HG03066 (cell line): ENCODE results near the gene ODF4.
"Not testable (repeated sequence)": the region's sequence is repeated elsewhere in the genome, so short reads cannot be mapped to it uniquely, and the experiment has no call there.

Experiments used
- ATAC-seq: cut with Tn5 transposase; IDR thresholded peaks from one replicate; pipeline ENCODE4 v1.9.1; 2021; ENCODE audit warnings: low read depth; ENCODE audit not compliant: unreplicated experiment

Gene ODF4

GRCh38 chr17:8392674-8393469 is 53.2 kb downstream of the ODF4 start:
- ATAC-seq: no peak

GRCh38 chr17:8393470-8394231 is 54.0 kb downstream of the ODF4 start:
- ATAC-seq: no peak

DNA sequence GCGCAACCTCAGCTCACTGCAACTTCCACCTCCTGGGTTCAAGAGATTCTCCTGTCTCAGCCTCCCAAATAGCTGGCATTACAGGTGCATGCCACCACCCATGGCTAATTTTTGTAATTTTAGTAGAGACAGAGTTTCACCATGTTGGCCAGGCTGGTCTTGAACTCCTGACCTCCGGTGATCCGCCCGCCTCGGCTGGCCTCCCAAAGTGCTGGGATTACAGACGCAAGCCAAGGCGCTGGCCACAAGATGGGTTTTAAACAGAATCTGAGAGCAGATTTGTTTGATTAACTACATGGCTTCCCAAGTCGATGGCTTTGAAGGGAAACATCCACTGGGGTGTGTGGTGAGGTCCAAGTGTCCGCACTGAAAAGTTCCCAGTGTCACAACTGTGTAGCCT is 54.9 kb downstream of the ODF4 start:
- ATAC-seq: not testable (repeated sequence)
